ENCODE data around the gene ATP6V1B1. TPM values are rescaled to one million over a fixed set of nuclear protein-coding genes. Genes with fewer than 3 reads are reported as not detected.
A peak's percentile ranks its signal among the peaks of the same experiment; 100 is the strongest.
"Not testable (repeated sequence)": the region's sequence is repeated elsewhere in the genome, so short reads cannot be mapped to it uniquely, and the experiment has no call there.

ATP6V1B1 gene
- total RNA-seq, 1 experiment from 2014 or later: not detected

DNA sequence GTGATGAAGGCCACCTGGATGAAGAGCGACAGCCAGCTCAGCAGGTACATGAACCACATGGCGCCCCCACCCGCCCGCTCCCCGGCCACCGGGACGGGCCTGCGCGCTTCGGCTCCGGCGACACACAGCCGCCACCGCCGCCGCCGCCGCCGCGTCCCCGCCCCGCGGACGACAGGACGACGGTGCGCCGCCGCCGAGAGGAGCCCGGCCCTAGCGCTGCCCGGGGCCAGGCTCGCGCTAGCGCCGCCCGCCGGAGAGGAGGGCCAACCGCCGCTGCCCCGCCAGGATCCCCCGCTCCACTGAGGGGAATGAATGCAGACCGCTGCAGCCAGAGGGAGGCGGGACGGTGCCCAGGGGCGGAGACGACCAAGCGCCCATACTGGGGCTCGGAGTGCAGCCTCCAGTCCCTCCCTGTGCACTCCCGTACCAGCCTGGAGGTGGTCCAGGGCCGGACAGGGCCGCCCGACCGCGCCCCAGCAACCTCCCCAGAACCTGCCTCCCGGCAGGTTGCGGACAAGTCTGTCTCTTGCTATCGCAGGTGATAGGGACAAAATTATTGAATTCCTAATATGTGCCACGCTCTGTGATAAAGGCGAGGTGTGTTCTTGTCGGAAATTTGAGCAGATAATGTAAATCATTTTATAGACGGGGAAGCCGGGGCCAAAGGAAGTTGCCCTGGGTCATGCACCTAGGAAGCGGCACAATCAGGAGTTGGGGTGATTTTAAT, 59.2 kb downstream of the ATP6V1B1 start, which contains the start of gene TEX261:
Gene TEX261 (minus strand): TSS at position 175 of the 727 bp plus-strand sequence. CDS start 116 bp downstream, at position 59.
- H3K9ac ChIP-seq (ENCODE audit: low read length): peak within 1 kb of the TSS; percentile 98
- H2AFZ ChIP-seq (ENCODE audit: low read length): peak within 1 kb of the TSS; percentile 74
- H3K27me3 ChIP-seq (ENCODE audit: low read length): no peaks in the 10 kb centered on the region
- peak within 1 kb of the TSS; percentile 64 for H3K27ac ChIP-seq (ENCODE audit: low read length)
- H3K4me1 ChIP-seq (ENCODE audit: low read length): peaks cover 23% of the 10 kb centered on the region
- H4K20me1 ChIP-seq (ENCODE audit: insufficient read depth, low read depth, low read length): peaks cover 17% of the 10 kb centered on the region
- H3K9me2 ChIP-seq (replicated peaks; ENCODE audit: insufficient read depth, low read length): no peaks in the 10 kb centered on the region
- peak within 1 kb of the TSS; percentile 82 for H3K4me2 ChIP-seq (ENCODE audit: low read depth, low read length, poor library complexity, severe bottlenecking)
- peak; percentile 98 for DNase-seq
- peak within 1 kb of the TSS; percentile 93 for H3K4me3 ChIP-seq (ENCODE audit: low read length)
- peaks cover 46% of the 10 kb centered on the region for H3K79me2 ChIP-seq (ENCODE audit: low read length)
- no peaks in the 10 kb centered on the region for H3K9me3 ChIP-seq (ENCODE audit: low read length)
- H3K36me3 ChIP-seq (ENCODE audit: insufficient read depth, low read length): peaks cover 16% of the 10 kb centered on the region; the same call in 1 of the 2 replicates

DNA sequence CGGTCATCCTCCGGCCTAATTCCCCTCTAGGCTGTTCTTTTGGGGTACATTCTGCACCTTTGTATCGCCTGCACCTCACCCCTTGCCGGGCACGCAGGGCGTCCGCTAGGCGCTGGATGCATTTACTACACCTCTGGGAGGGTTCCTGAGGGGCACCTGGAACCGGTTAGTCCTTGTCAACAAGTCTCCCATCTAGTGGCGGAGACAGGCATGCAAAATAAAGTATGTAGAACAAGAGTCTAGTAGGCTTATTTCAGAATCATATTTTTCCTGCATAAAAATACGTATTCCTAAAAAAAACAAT, 59.7 kb downstream of the ATP6V1B1 start:
- H3K9me2 ChIP-seq (replicated peaks; ENCODE audit: insufficient read depth, low read length): no peaks in the 10 kb centered on the region
- peaks cover 17% of the 10 kb centered on the region for H4K20me1 ChIP-seq (ENCODE audit: insufficient read depth, low read depth, low read length)
- H3K79me2 ChIP-seq (ENCODE audit: low read length): peaks cover 42% of the 10 kb centered on the region
- H3K4me2 ChIP-seq (ENCODE audit: low read depth, low read length, poor library complexity, severe bottlenecking): peak overlapping the region; percentile 82
- peak overlapping the region; percentile 74 for H2AFZ ChIP-seq (ENCODE audit: low read length)
- H3K4me3 ChIP-seq (ENCODE audit: low read length): peak overlapping the region; percentile 93
- H3K27ac ChIP-seq (ENCODE audit: low read length): peak overlapping the region; percentile 64
- peak; percentile 86 for DNase-seq
- H3K4me1 ChIP-seq (ENCODE audit: low read length): peaks cover 24% of the 10 kb centered on the region
- peaks cover 16% of the 10 kb centered on the region; the same call in 1 of the 2 replicates for H3K36me3 ChIP-seq (ENCODE audit: insufficient read depth, low read length)
- no peaks in the 10 kb centered on the region for H3K27me3 ChIP-seq (ENCODE audit: low read length)
- H3K9me3 ChIP-seq (ENCODE audit: low read length): no peaks in the 10 kb centered on the region
- peak overlapping the region; percentile 74 for H3K9ac ChIP-seq (ENCODE audit: low read length)

- not testable (repeated sequence) for H3K9ac ChIP-seq (ENCODE audit: low read length); H3K4me2 ChIP-seq (ENCODE audit: low read depth, low read length, poor library complexity, severe bottlenecking); H3K9me3 ChIP-seq (ENCODE audit: low read length); H3K27ac ChIP-seq (ENCODE audit: low read length); H2AFZ ChIP-seq (ENCODE audit: low read length); DNase-seq; H3K4me3 ChIP-seq (ENCODE audit: low read length); H3K9me2 ChIP-seq (replicated peaks; ENCODE audit: insufficient read depth, low read length); H4K20me1 ChIP-seq (ENCODE audit: insufficient read depth, low read depth, low read length); H3K36me3 ChIP-seq (ENCODE audit: insufficient read depth, low read length); H3K27me3 ChIP-seq (ENCODE audit: low read length)
- Histone ChIP-seq H3K79me2 (ENCODE audit: low read length) (peaks cover 11% of the 10 kb centered on the region), H3K4me1 (ENCODE audit: low read length) (peaks cover 23% of the 10 kb centered on the region)
Observed at GRCh38 chr2:70998885-70999284, 63.2 kb downstream of the ATP6V1B1 start.

DNA sequence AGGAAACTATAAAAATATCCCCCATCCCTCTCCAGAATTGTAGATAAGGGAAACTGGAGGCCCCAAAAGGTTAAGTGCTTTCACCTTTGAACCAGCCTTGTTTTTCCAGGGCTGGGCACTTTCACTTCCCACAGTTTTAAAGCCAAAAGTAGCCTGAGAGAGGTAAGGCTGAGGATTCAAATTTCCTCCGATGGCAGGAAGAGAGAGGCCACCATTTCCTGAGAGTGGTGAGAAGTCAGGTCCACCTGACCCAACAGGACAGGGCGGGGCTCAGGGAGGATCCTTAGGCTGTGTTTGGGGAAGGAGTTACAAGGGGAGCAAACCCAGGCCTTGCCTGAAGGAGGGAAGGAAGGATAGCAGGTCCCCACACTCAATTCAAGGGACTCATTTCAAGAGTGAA, 63.7 kb downstream of the ATP6V1B1 start:
- Histone ChIP-seq H3K4me1 (ENCODE audit: low read length) (peaks cover 23% of the 10 kb centered on the region), H2AFZ (ENCODE audit: low read length) (peak overlapping the region; percentile 33; the same call in 1 of the 2 replicates), H3K9me3 (ENCODE audit: low read length) (no peaks in the 10 kb centered on the region), H3K36me3 (ENCODE audit: insufficient read depth, low read length) (no peaks in the 10 kb centered on the region), H3K4me2 (ENCODE audit: low read depth, low read length, poor library complexity, severe bottlenecking) (no peak overlapping the region), H3K27ac (ENCODE audit: low read length) (no peak overlapping the region), H3K9ac (ENCODE audit: low read length) (no peak overlapping the region), H3K4me3 (ENCODE audit: low read length) (no peak overlapping the region), H4K20me1 (ENCODE audit: insufficient read depth, low read depth, low read length) (peaks cover under 1% of the 10 kb centered on the region; the same call in 1 of the 2 replicates), H3K79me2 (ENCODE audit: low read length) (peaks cover 6% of the 10 kb centered on the region), H3K9me2 (replicated peaks; ENCODE audit: insufficient read depth, low read length) (no peaks in the 10 kb centered on the region), H3K27me3 (ENCODE audit: low read length) (no peaks in the 10 kb centered on the region)
- DNase-seq: no peak

- H2AFZ ChIP-seq (ENCODE audit: low read length); H3K9ac ChIP-seq (ENCODE audit: low read length): not testable (repeated sequence)
Observed at GRCh38 chr2:70999931-71000330, 64.2 kb downstream of the ATP6V1B1 start.

DNA sequence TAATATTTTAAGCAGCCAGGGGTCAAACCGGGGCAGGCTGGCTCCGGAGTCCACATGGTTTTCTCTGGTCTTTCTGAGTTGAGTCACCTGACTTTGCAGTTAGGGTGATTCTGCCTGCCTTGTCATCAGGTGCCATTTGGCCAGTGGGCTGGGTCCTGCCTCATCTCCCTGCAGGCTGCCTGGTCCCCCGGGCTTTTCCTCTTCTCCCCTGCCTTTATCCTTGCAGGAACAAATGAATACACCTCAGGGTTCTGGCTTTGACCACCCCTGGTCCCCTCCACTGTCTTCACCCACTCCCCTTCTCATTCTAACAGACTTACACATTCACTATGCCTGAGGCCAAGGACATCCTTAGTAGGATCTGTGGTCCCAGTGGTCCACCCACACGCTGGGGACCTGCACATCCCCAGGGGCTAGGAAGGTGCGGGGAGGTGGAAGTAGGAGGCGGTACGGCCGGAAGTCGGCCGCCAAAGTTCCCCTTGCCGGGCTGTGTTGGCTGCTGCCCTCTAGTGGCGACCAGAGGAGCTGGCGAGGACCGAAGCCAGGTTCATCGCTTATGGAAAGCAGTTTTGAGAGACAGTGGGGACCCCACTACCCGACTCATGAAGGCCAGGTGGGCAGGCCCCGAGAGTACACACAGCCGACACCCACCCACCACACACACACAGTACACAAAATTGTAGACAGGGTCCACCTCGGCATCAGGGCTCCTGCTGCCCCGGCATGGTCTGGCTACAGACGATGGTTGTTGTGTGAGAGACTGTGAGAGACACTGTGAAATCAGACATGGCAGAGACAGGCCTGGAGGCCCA, 65.3 kb downstream of the ATP6V1B1 start:
- H2AFZ ChIP-seq (ENCODE audit: low read length): peak overlapping the region; percentile 96
- peak overlapping the region; percentile 80 for H3K9ac ChIP-seq (ENCODE audit: low read length)
- no peaks in the 10 kb centered on the region for H3K9me2 ChIP-seq (replicated peaks; ENCODE audit: insufficient read depth, low read length)
- H4K20me1 ChIP-seq (ENCODE audit: insufficient read depth, low read depth, low read length): no peaks in the 10 kb centered on the region
- H3K79me2 ChIP-seq (ENCODE audit: low read length): peaks cover 4% of the 10 kb centered on the region; the same call in 1 of the 2 replicates
- H3K4me3 ChIP-seq (ENCODE audit: low read length): peak overlapping the region; percentile 81
- no peaks in the 10 kb centered on the region for H3K36me3 ChIP-seq (ENCODE audit: insufficient read depth, low read length)
- H3K4me1 ChIP-seq (ENCODE audit: low read length): peaks cover 15% of the 10 kb centered on the region
- H3K27ac ChIP-seq (ENCODE audit: low read length): no peak overlapping the region
- H3K4me2 ChIP-seq (ENCODE audit: low read depth, low read length, poor library complexity, severe bottlenecking): peak overlapping the region; percentile 93
- peak; percentile 95 for DNase-seq
- no peaks in the 10 kb centered on the region for H3K27me3 ChIP-seq (ENCODE audit: low read length)
- H3K9me3 ChIP-seq (ENCODE audit: low read length): no peaks in the 10 kb centered on the region

More at GRCh38 chr2:70999931-71000330, 64.2 kb downstream of the ATP6V1B1 start:
- H3K36me3 ChIP-seq (ENCODE audit: insufficient read depth, low read length); H4K20me1 ChIP-seq (ENCODE audit: insufficient read depth, low read depth, low read length); H3K4me3 ChIP-seq (ENCODE audit: low read length); H3K27me3 ChIP-seq (ENCODE audit: low read length); H3K27ac ChIP-seq (ENCODE audit: low read length); H3K9me3 ChIP-seq (ENCODE audit: low read length); H3K9me2 ChIP-seq (replicated peaks; ENCODE audit: insufficient read depth, low read length); DNase-seq; H3K79me2 ChIP-seq (ENCODE audit: low read length): not testable (repeated sequence)
- H3K4me2 ChIP-seq (ENCODE audit: low read depth, low read length, poor library complexity, severe bottlenecking): peak overlapping the region; percentile 93
- peaks cover 23% of the 10 kb centered on the region for H3K4me1 ChIP-seq (ENCODE audit: low read length)

- Histone ChIP-seq H3K9me2 (replicated peaks; ENCODE audit: insufficient read depth, low read length) (no peaks in the 10 kb centered on the region), H2AFZ (ENCODE audit: low read length) (peak overlapping the region; percentile 96), H3K9me3 (ENCODE audit: low read length) (no peaks in the 10 kb centered on the region), H3K9ac (ENCODE audit: low read length) (peak overlapping the region; percentile 80), H3K4me1 (ENCODE audit: low read length) (peaks cover 13% of the 10 kb centered on the region), H3K36me3 (ENCODE audit: insufficient read depth, low read length) (no peaks in the 10 kb centered on the region), H3K27ac (ENCODE audit: low read length) (no peak overlapping the region), H3K79me2 (ENCODE audit: low read length) (peaks cover 4% of the 10 kb centered on the region; the same call in 1 of the 2 replicates), H3K4me3 (ENCODE audit: low read length) (peak overlapping the region; percentile 81; the same call in 1 of the 2 replicates), H4K20me1 (ENCODE audit: insufficient read depth, low read depth, low read length) (no peaks in the 10 kb centered on the region), H3K4me2 (ENCODE audit: low read depth, low read length, poor library complexity, severe bottlenecking) (peak overlapping the region; percentile 93), H3K27me3 (ENCODE audit: low read length) (no peaks in the 10 kb centered on the region)
- no peak for DNase-seq
Observed at GRCh38 chr2:71001592-71001927, 65.9 kb downstream of the ATP6V1B1 start.

DNA sequence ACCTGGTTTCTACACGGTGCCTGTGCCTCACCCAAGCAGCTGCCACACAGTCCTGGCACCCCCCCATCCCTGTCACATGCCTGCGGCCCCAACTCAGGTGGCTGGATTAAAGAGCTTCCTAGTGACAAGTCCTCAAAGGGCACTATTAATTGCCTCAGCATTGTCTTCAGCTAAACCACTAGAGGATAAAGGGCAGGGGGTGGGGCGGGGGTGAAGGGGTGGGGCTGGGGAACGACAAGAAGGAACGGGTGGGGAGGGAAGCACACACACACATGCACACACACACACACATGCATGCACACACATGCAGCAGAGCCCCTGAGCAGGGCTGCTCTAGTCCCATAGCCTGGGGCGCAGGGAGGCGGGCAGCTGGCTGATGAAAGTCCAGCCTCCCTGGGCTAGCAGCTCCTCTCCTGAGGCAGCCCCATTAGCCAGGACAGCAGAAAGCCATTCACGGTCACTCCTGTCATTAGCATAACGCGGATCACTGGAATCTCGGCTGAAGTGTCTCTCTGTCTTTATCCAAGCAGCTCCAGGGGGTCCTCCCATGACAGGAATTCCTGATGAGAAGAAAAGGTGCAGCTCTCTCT, 66.4 kb downstream of the ATP6V1B1 start:
- Histone ChIP-seq H4K20me1 (ENCODE audit: insufficient read depth, low read depth, low read length) (no peaks in the 10 kb centered on the region), H3K36me3 (ENCODE audit: insufficient read depth, low read length) (no peaks in the 10 kb centered on the region), H3K4me2 (ENCODE audit: low read depth, low read length, poor library complexity, severe bottlenecking) (no peak overlapping the region), H3K4me3 (ENCODE audit: low read length) (no peak overlapping the region), H3K4me1 (ENCODE audit: low read length) (peaks cover 13% of the 10 kb centered on the region), H3K9me3 (ENCODE audit: low read length) (no peaks in the 10 kb centered on the region), H3K9me2 (replicated peaks; ENCODE audit: insufficient read depth, low read length) (no peaks in the 10 kb centered on the region), H3K79me2 (ENCODE audit: low read length) (peaks cover 4% of the 10 kb centered on the region; the same call in 1 of the 2 replicates), H3K9ac (ENCODE audit: low read length) (no peak overlapping the region), H3K27ac (ENCODE audit: low read length) (no peak overlapping the region), H3K27me3 (ENCODE audit: low read length) (no peaks in the 10 kb centered on the region), H2AFZ (ENCODE audit: low read length) (peak overlapping the region; percentile 96; the same call in 1 of the 2 replicates)
- DNase-seq: no peak
